GM12878 (cell line): Measurements from ENCODE around the gene EXD3. TPM values are rescaled to one million over a fixed set of nuclear protein-coding genes. Genes with fewer than 3 reads are reported as not detected.

Experiments
- ATAC-seq: fragments of 200-7000 bp; cut with Tn5 transposase; 3 replicates; pipeline ENCODE4 v1.9.1; 2020; ENCODE audit warnings: mild to moderate bottlenecking, moderate library complexity
- BruUV-seq: library from RNA; stranded (reverse); fragments of 400-500 nt; replicated peaks from 2 replicates; lab custom pipeline; 2021; lab: Mats Ljungman, UMichigan
- CTCF ChIA-PET: fragments of 300-600 bp; sonication (Branson Sonifier 250); formaldehyde crosslinking; extraction: SDS; loops from one replicate; lab custom pipeline; 2021; ENCODE audit warnings: inconsistent platforms; lab: Yijun Ruan, JAX
- POLR2A ChIA-PET: fragments of 350-600 bp; formaldehyde crosslinking; extraction: SDS; loops from one replicate; lab custom pipeline; 2021; ENCODE audit warnings: inconsistent platforms; lab: Charles Lee
- RAD21 ChIA-PET: fragments of 300-600 bp; sonication (Branson Sonifier 250); formaldehyde crosslinking; loops from one replicate; lab custom pipeline; 2023; ENCODE audit warnings: antibody characterized with exemption; ENCODE audit not compliant: unreplicated experiment; lab: Charles Lee
- SMC1A ChIA-PET: fragments of 300-600 bp; sonication (Branson Sonifier 250); formaldehyde crosslinking; loops from one replicate; lab custom pipeline; 2023; ENCODE audit not compliant: unreplicated experiment, uncharacterized antibody; lab: Charles Lee
- DNase-seq: peaks from one replicate; pipeline ENCODE4 v3.0.0-alpha.2; 2011; ENCODE audit warnings: low read depth, low spot score
- FAIRE-seq: peaks from 3 replicates; lab custom pipeline; 2011; peaks lifted over from hg19 to GRCh38; lab: Jason Lieb, UNC
- H2AFZ ChIP-seq: 2 replicates; pipeline ENCODE4 v1.6.0; 2011; ENCODE audit warnings: low read depth, low read length, control low read depth; ENCODE audit not compliant: control insufficient read depth
- H3K27ac ChIP-seq: 2 replicates; pipeline ENCODE4 v1.5.1; 2011; ENCODE audit warnings: control low read depth; ENCODE audit not compliant: control insufficient read depth, insufficient read depth
- H3K27me3 ChIP-seq, 2 experiments: replicated peaks in 1 of 2; 2 replicates each; pipeline versions ENCODE4 v1.6.0 to v1.6.1; 2011; ENCODE audit warnings: low read length in 1 of 2; ENCODE audit not compliant: control insufficient read depth in 2 of 2, insufficient read depth in 2 of 2
- H3K36me3 ChIP-seq, 2 experiments: 2 replicates each; pipeline ENCODE4 v1.5.1; 2011; ENCODE audit warnings: low read length in 1 of 2; ENCODE audit not compliant: control insufficient read depth in 2 of 2, insufficient read depth in 2 of 2
- H3K4me1 ChIP-seq: 2 replicates; pipeline ENCODE4 v1.6.1; 2011; ENCODE audit warnings: mild to moderate bottlenecking, low read length, moderate library complexity, mixed read lengths; ENCODE audit not compliant: control insufficient read depth, insufficient read depth
- H3K4me2 ChIP-seq: 2 replicates; pipeline ENCODE4 v1.6.0; 2011; ENCODE audit warnings: control low read depth; ENCODE audit not compliant: control insufficient read depth, insufficient read depth
- H3K4me3 ChIP-seq: fragments of 200-600 bp; sonication (generic); 2 replicates; pipeline ENCODE4 v1.5.1; 2016
- H3K79me2 ChIP-seq: 2 replicates; pipeline ENCODE4 v1.6.0; 2011; ENCODE audit warnings: low read length; ENCODE audit not compliant: control insufficient read depth, insufficient read depth
- H3K9ac ChIP-seq: 2 replicates; pipeline ENCODE4 v1.8.0; 2011; ENCODE audit warnings: low read length, control low read depth, mixed read lengths; ENCODE audit not compliant: control insufficient read depth, insufficient read depth
- H3K9me3 ChIP-seq: replicated peaks from 3 replicates; pipeline ENCODE4 v1.5.1; 2011; ENCODE audit warnings: mild to moderate bottlenecking, low read length; ENCODE audit not compliant: control insufficient read depth, insufficient read depth
- H4K20me1 ChIP-seq: 2 replicates; pipeline ENCODE4 v1.6.0; 2011; ENCODE audit not compliant: control insufficient read depth, insufficient read depth
- BACH1 ChIP-seq: fragments of 450-650 bp; IDR thresholded peaks from 2 replicates; pipeline ENCODE4 v1.6.1; 2017; ENCODE audit warnings: mild to moderate bottlenecking, borderline replicate concordance
- KDM1A ChIP-seq: fragments of 200-600 bp; sonication (generic); IDR thresholded peaks from 2 replicates; pipeline ENCODE4 v1.6.1; 2016; ENCODE audit warnings: borderline replicate concordance
- USF2 ChIP-seq: IDR thresholded peaks from 2 replicates; pipeline ENCODE4 v1.6.1; 2011; ENCODE audit warnings: low read depth, low read length, improper control_type of control experiment, borderline replicate concordance
- WGBS: methylation state at CpG from one replicate; pipeline ENCODE4 v1.1.6; 2016; ENCODE audit warnings: low lambda C conversion rate; ENCODE audit not compliant: insufficient replicate concordance, insufficient coverage; ENCODE audit errors: missing lambda C conversion rate; 5-methylcytosine and 5-hydroxymethylcytosine counted together
- in situ Hi-C: fragments of 300-500 bp; cut with MboI; formaldehyde crosslinking; loops from 9 replicates; pipeline ENCODE4 v1.14.3; 2018; ENCODE audit warnings: mixed read lengths
- intact Hi-C: fragments of 100-400 bp; cut with micrococcal nuclease; formaldehyde crosslinking; loops from one replicate; pipeline ENCODE4 v1.14.2; 2022; ENCODE audit not compliant: unreplicated experiment
- polyA plus RNA-seq, 11 experiments: library from polyadenylated mRNA; depleted of rRNA in 4 of 11; unstranded in 6 of 11; stranded (reverse) in 5 of 11; fragments of >200 nt; fragmentation: Nextera tagmentation in 4 of 11; fragmentation: Illumina TruSeq in 1 of 11; extraction: Ambion mirVana in 4 of 11; extraction: Trizol in 1 of 11; gene quantifications; 1 replicate in 1 of 11; 2 replicates in 10 of 11; pipeline versions ENCODE4 v1.2.1 to v1.2.3, GENCODE V29; 2011 to 2016; ENCODE audit warnings: inconsistent platforms in 2 of 11, missing spikeins in 2 of 11, low read depth in 1 of 11
- total RNA-seq, 4 experiments: library from RNA; depleted of rRNA in 3 of 4; stranded (reverse); fragments of >200 nt in 3 of 4; fragmentation: Illumina TruSeq in 1 of 4; extraction: Trizol in 1 of 4; gene quantifications; 2 replicates each; pipeline versions ENCODE4 v1.2.1 to v1.2.3, GENCODE V29; 2013 to 2021
- TF ChIP-seq, protein P1 (sequence below): fragments of 450-650 bp; IDR thresholded peaks from 2 replicates; pipeline ENCODE4 v1.6.1; 2014; ENCODE audit warnings: mild to moderate bottlenecking

EXD3 gene
- total and polyA plus RNA-seq, 10 of the 15 experiments (the other 5 are each of a cell fraction or from before 2014, with no cell fraction given): 0.21 to 7.1 (median 3.6) TPM

GRCh38 chr9:137457406-137458193, 34.6 kb upstream of the EXD3 start (continued):
- TF ChIP-seq USF2 (no peak), BACH1 (no peak), KDM1A (no peak)

DNA sequence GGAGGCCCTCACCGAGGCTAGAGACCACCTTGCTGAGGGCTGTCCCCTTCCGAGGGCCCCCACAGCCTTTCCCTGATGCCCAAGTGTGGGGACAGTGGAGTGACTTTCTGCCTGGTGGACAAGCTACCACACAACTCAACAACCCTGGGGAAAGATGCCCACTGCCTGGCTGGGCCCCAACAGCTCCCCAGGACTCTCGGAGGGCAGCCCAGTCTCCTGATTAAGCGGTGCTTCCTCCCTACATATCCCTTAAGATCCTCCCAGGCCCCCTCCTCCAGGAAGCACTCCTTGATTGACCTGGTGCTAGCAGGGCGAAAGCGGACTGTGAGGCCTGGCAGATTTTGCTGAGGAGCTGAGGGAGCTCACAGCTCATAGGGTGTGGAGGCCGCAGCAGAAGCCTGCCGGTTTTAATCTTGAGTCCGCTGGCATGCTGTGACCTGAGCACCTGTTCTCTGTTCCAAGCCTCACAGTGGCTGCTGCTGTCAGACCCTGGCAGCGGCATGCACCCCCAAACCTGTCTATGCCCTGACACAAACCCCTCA, 34.0 kb upstream of the EXD3 start:
- ATAC-seq (no peak), DNase-seq (no peak), FAIRE-seq (no peak)
- H3K4me1 ChIP-seq: peaks cover 27% of the 10 kb centered on the region
- over 99% methylated on average over 10 of the region's 10 CpGs for WGBS
- peaks cover 9% of the 10 kb centered on the region for H3K79me2 ChIP-seq
- in situ Hi-C loops: no loop called here
- H3K27ac ChIP-seq: no peak overlapping the region
- SMC1A ChIA-PET: no interaction called here
- RAD21 ChIA-PET: no interaction called here
- no peak overlapping the region for H2AFZ ChIP-seq
- H3K4me3 ChIP-seq: no peak overlapping the region
- no peaks in the 10 kb centered on the region for H4K20me1 ChIP-seq
- H3K9ac ChIP-seq: no peak overlapping the region
- peak overlapping the region; percentile 27; the same call in 1 of the 2 replicates for H3K4me2 ChIP-seq
- no peaks in the 10 kb centered on the region for H3K9me3 ChIP-seq
- POLR2A ChIA-PET: interaction anchor here (0.6 kb wide), 1 partner anchor 120 kb away, joined by 3 read pairs; no protein-coding TSS in a partner anchor
- CTCF ChIA-PET: no interaction called here
- no TSS peak for BruUV-seq
- TF ChIP-seq, protein P1, sequence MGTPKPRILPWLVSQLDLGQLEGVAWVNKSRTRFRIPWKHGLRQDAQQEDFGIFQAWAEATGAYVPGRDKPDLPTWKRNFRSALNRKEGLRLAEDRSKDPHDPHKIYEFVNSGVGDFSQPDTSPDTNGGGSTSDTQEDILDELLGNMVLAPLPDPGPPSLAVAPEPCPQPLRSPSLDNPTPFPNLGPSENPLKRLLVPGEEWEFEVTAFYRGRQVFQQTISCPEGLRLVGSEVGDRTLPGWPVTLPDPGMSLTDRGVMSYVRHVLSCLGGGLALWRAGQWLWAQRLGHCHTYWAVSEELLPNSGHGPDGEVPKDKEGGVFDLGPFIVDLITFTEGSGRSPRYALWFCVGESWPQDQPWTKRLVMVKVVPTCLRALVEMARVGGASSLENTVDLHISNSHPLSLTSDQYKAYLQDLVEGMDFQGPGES: no peak
- H3K27me3 ChIP-seq: no peaks in the 10 kb centered on the region
- no peaks in the 10 kb centered on the region for H3K36me3 ChIP-seq
- intact Hi-C loops: no loop called here
